Forelimb muscle (tissue), 1 donor: ENCODE results near the gene KCNQ1. TPM values are rescaled to one million over a fixed set of nuclear protein-coding genes. Genes with fewer than 3 reads are reported as not detected.

ENCODE experiments used
- DNase-seq: peaks from one replicate; pipeline ENCODE4 v3.0.0-alpha.2; 2013; ENCODE audit warnings: low read depth
- polyA plus RNA-seq: library from polyadenylated mRNA; unstranded; fragments of 120-200 nt; gene quantifications from one replicate; pipeline ENCODE4 v1.2.1, GENCODE V29; 2013; ENCODE audit not compliant: insufficient read length

The KCNQ1 gene
- polyA plus RNA-seq, 1 donor = 2.1 TPM

GRCh38 chr11:2647167-2647566, 202.4 kb downstream of the KCNQ1 start:
- no peak for DNase-seq

- no peak for DNase-seq
Measured at GRCh38 chr11:2647953-2648352, 203.1 kb downstream of the KCNQ1 start.

GRCh38 chr11:2649400-2649799, 204.6 kb downstream of the KCNQ1 start:
- DNase-seq = no peak

GRCh38 chr11:2649848-2650247, 205.0 kb downstream of the KCNQ1 start:
- DNase-seq = no peak

- no peak for DNase-seq
Measured at GRCh38 chr11:2650343-2650867, 205.6 kb downstream of the KCNQ1 start.

- DNase-seq = no peak
Measured at GRCh38 chr11:2651054-2651617, 206.3 kb downstream of the KCNQ1 start.

GRCh38 chr11:2651826-2652271, 207.0 kb downstream of the KCNQ1 start:
- no peak for DNase-seq

- peak; percentile 60 for DNase-seq
Measured at GRCh38 chr11:2652333-2653197, 207.8 kb downstream of the KCNQ1 start.

- no peak for DNase-seq
Measured at GRCh38 chr11:2653198-2653551, 208.4 kb downstream of the KCNQ1 start.

GRCh38 chr11:2653930-2654739, 209.3 kb downstream of the KCNQ1 start:
- no peak for DNase-seq

- DNase-seq = no peak
Measured at GRCh38 chr11:2655016-2655719, 210.4 kb downstream of the KCNQ1 start.

- no peak for DNase-seq
Measured at GRCh38 chr11:2655834-2656622, 211.2 kb downstream of the KCNQ1 start.

GRCh38 chr11:2656859-2657258, 212.1 kb downstream of the KCNQ1 start:
- DNase-seq = no peak

GRCh38 chr11:2657697-2658284, 213.0 kb downstream of the KCNQ1 start:
- DNase-seq = no peak

GRCh38 chr11:2660357-2660939, 215.6 kb downstream of the KCNQ1 start:
- no peak for DNase-seq

GRCh38 chr11:2661173-2662023, 216.6 kb downstream of the KCNQ1 start:
- no peak for DNase-seq

GRCh38 chr11:2662024-2662312, 217.2 kb downstream of the KCNQ1 start:
- no peak for DNase-seq

- no peak for DNase-seq
Measured at GRCh38 chr11:2662430-2663299, 217.9 kb downstream of the KCNQ1 start.
